Right lobe of liver (tissue), 6 donors: ENCODE data around the gene HACD1. TPM values are rescaled to one million over a fixed set of nuclear protein-coding genes. Genes with fewer than 3 reads are reported as not detected.

Experiments
- ATAC-seq, 4 donors: fragments of 200-7000 bp; cut with Tn5 transposase; one replicate each; pipeline ENCODE4 v1.9.1; 2020; ENCODE audit warnings: mild to moderate bottlenecking in 4 of 4, moderate library complexity in 4 of 4
- DNase-seq, 3 donors: peaks; one replicate each; pipeline ENCODE4 v3.0.0-alpha.2; 2020
- H3K27ac ChIP-seq, 3 donors: fragments of 200-600 bp; one replicate each; pipeline ENCODE4 v1.8.0; 2022
- H3K27me3 ChIP-seq, 2 donors: fragments of 200-600 bp; one replicate each; pipeline ENCODE4 v1.8.0; 2022
- H3K36me3 ChIP-seq, 4 donors: fragments of 200-600 bp; sonication (generic) in 1 of 4; one replicate each; pipeline versions ENCODE4 v1.5.1 to v1.8.0; 2017 to 2022; ENCODE audit warnings: control low read depth in 1 of 4
- H3K4me1 ChIP-seq, 4 donors: fragments of 200-600 bp; sonication (generic) in 1 of 4; one replicate each; pipeline versions ENCODE4 v1.5.1 to v1.8.0; 2017 to 2022; ENCODE audit warnings: control low read depth in 1 of 4
- H3K4me3 ChIP-seq, 3 donors: fragments of 200-600 bp; one replicate each; pipeline ENCODE4 v1.8.0; 2022
- H3K9me3 ChIP-seq, 4 donors: fragments of 200-600 bp; sonication (generic) in 1 of 4; one replicate each; pipeline versions ENCODE4 v1.5.1 to v1.8.0; 2017 to 2022; ENCODE audit warnings: control low read depth in 1 of 4
- CTCF ChIP-seq, 4 donors: fragments of 200-600 bp in 3 of 4; fragments of 450-650 bp in 1 of 4; IDR thresholded peaks; one replicate each; pipeline versions ENCODE4 v1.5.1 to v1.8.0; 2016 to 2022; ENCODE audit warnings: antibody characterized with exemption in 4 of 4, mild to moderate bottlenecking in 2 of 4
- POLR2A ChIP-seq: fragments of 450-650 bp; IDR thresholded peaks from one replicate; pipeline ENCODE4 v1.6.1; 2017; ENCODE audit warnings: antibody characterized with exemption, mild to moderate bottlenecking
- WGBS: methylation state at CpG from one replicate; pipeline ENCODE4 v1.1.6; 2018; ENCODE audit warnings: low coverage, low lambda C conversion rate; ENCODE audit not compliant: insufficient coverage; ENCODE audit errors: missing lambda C conversion rate; 5-methylcytosine and 5-hydroxymethylcytosine counted together
- intact Hi-C, 2 donors: fragments of 100-400 bp; cut with DNase I; formaldehyde crosslinking; loops; one replicate each; pipeline versions ENCODE4 v1.11.2 to v1.14.1; 2022
- total RNA-seq, 6 experiments: library from RNA; depleted of rRNA in 2 of 6; stranded (reverse); fragments of >200 nt in 2 of 6; fragmentation: NEBNext Ultra II Directional in 3 of 6; extraction: Animal tissue kit (Norgen Biotek cat#: 25700) in 3 of 6; gene quantifications; one replicate each; pipeline versions ENCODE4 v1.1.0 to v1.2.4, GENCODE V29; 2016 to 2023
- donor health status: DM: no; HTN: yes; CAD: no.
- donor health status: DM: no; HTN: no; CAD: no.
- donor health status: DM: no; HTN: no; CAD: no.
- donor health status: DM: no; HTN: yes; CAD: no.
- donor health status: DM: no; HTN: yes; CAD: no.

The HACD1 gene
- total RNA-seq, 6 experiments from 2014 or later, result 0.79 to 6.4 (median 1.7) TPM

- Histone ChIP-seq H3K27ac (no peak overlapping the region), H3K27me3 (no peaks in the 10 kb centered on the region), H3K4me1 (no peaks in the 10 kb centered on the region), H3K4me3 (no peak overlapping the region), H3K9me3 (no peaks in the 10 kb centered on the region), H3K36me3 (no peaks in the 10 kb centered on the region)
- ATAC-seq, result no peak
- no peak for DNase-seq
- intact Hi-C loops, result no loop called here
- 66% methylated on average over 3 of the region's 3 CpGs for WGBS
- TF ChIP-seq CTCF (IDR thresholded peaks at IDR 0.05) (no peak), POLR2A (no peak)
Observed at GRCh38 chr10:17564911-17565310, 52.3 kb downstream of the HACD1 start.

GRCh38 chr10:17563452-17563851 is 53.7 kb downstream of the HACD1 start:
- no peak for ATAC-seq
- Histone ChIP-seq H3K9me3 (no peaks in the 10 kb centered on the region), H3K4me1 (no peaks in the 10 kb centered on the region), H3K27ac (no peak overlapping the region), H3K36me3 (no peaks in the 10 kb centered on the region), H3K27me3 (no peaks in the 10 kb centered on the region), H3K4me3 (no peak overlapping the region)
- TF ChIP-seq POLR2A, result no peak
- TF ChIP-seq CTCF (IDR thresholded peaks at IDR 0.05), result no peak
- 52% methylated on average over 4 of the region's 4 CpGs for WGBS
- DNase-seq, result no peak
- intact Hi-C loops, result no loop called here

- 63% methylated on average over 8 of the region's 8 CpGs for WGBS
- no peak for DNase-seq
- no peak overlapping the region for H3K4me3 ChIP-seq
- H3K4me1 ChIP-seq, result no peaks in the 10 kb centered on the region
- ATAC-seq, result no peak
- H3K27me3 ChIP-seq, result no peaks in the 10 kb centered on the region
- intact Hi-C loops, result no loop called here
- no peak overlapping the region for H3K27ac ChIP-seq
- no peaks in the 10 kb centered on the region for H3K36me3 ChIP-seq
- TF ChIP-seq POLR2A (no peak), CTCF (IDR thresholded peaks at IDR 0.05) (no peak)
- no peaks in the 10 kb centered on the region for H3K9me3 ChIP-seq
Observed at GRCh38 chr10:17562614-17563013, 54.6 kb downstream of the HACD1 start.

GRCh38 chr10:17561111-17561510 is 56.1 kb downstream of the HACD1 start:
- DNase-seq (no peak), ATAC-seq (no peak)
- H3K9me3 ChIP-seq, result no peaks in the 10 kb centered on the region
- H3K27ac ChIP-seq, result no peak overlapping the region
- WGBS, result 63% methylated on average over 2 of the region's 2 CpGs
- H3K4me3 ChIP-seq, result no peak overlapping the region
- intact Hi-C loops, result no loop called here
- H3K27me3 ChIP-seq, result no peaks in the 10 kb centered on the region
- TF ChIP-seq POLR2A, result no peak
- TF ChIP-seq CTCF (IDR thresholded peaks at IDR 0.05), result no peak
- H3K36me3 ChIP-seq, result no peaks in the 10 kb centered on the region
- H3K4me1 ChIP-seq, result no peaks in the 10 kb centered on the region

GRCh38 chr10:17557459-17557858 is 59.7 kb downstream of the HACD1 start:
- Histone ChIP-seq H3K27me3 (no peaks in the 10 kb centered on the region), H3K4me1 (no peaks in the 10 kb centered on the region), H3K27ac (no peak overlapping the region), H3K4me3 (no peak overlapping the region), H3K36me3 (no peaks in the 10 kb centered on the region), H3K9me3 (no peaks in the 10 kb centered on the region)
- WGBS, result 54% methylated on average over 3 of the region's 3 CpGs
- ATAC-seq (no peak), DNase-seq (no peak)
- intact Hi-C loops, result no loop called here
- TF ChIP-seq CTCF (IDR thresholded peaks at IDR 0.05) (no peak), POLR2A (no peak)
